Activated naive CD8-positive, alpha-beta T cell (primary cell): ENCODE results near the gene PPP1R14C.
"Not testable (repeated sequence)": the region's sequence is repeated elsewhere in the genome, so short reads cannot be mapped to it uniquely, and the experiment has no call there.

Experiments used
- H3K27ac Mint-ChIP-seq: one replicate; pipeline ENCODE4 v1.8.0; 2021; ENCODE audit warnings: mixed read lengths
- H3K27me3 Mint-ChIP-seq: one replicate; pipeline ENCODE4 v1.8.0; 2021; ENCODE audit warnings: mixed read lengths
- H3K36me3 Mint-ChIP-seq: one replicate; pipeline ENCODE4 v1.8.0; 2021; ENCODE audit warnings: mixed read lengths
- H3K4me1 Mint-ChIP-seq: one replicate; pipeline ENCODE4 v1.8.0; 2021; ENCODE audit warnings: low read depth, mixed read lengths
- H3K4me3 Mint-ChIP-seq: one replicate; pipeline ENCODE4 v1.8.0; 2021; ENCODE audit warnings: mild to moderate bottlenecking, mixed read lengths
- H3K9me3 Mint-ChIP-seq: one replicate; pipeline ENCODE4 v1.8.0; 2021; ENCODE audit warnings: low read depth, mixed read lengths

Gene PPP1R14C

DNA sequence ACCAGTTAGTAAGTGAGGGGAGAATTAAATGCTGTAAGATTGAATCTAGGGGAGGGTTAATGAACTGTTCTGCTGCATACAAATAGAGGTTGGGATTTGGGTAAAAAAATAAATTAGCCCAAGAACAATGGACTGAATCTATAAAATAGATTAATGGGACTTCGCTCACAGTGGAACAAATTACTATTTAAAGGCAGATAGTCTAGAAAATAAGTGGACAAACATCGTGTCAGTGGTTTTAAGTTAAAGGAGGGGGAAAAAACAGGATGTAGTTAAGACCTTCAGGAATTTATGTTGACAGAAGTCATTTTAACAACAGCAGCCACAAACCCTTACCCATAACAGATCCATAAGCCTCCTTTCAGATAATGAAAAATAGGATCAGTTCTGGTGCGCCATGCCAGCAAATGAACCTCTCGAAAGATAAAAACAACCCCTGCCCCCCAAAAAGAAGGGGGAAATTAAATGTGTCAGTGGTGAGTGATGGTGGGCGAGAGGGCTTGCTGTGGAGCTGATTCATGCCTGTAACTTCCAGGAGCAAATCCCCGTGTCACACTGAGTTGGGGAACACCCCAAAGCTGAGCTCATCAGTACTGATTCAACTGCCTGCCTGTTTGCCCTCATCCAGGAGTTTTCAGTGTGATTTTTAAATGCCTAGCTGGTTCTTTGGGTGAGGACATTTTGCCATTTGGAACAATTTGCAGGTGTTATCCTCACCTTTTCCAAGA is 86.8 kb downstream of the PPP1R14C start:
- H3K27me3 Mint-ChIP-seq = peaks cover 5% of the 10 kb centered on the region
- no peak overlapping the region for H3K27ac Mint-ChIP-seq
- peaks cover 5% of the 10 kb centered on the region for H3K36me3 Mint-ChIP-seq
- peaks cover 5% of the 10 kb centered on the region for H3K9me3 Mint-ChIP-seq
- H3K4me3 Mint-ChIP-seq = no peak overlapping the region
- H3K4me1 Mint-ChIP-seq = peaks cover 5% of the 10 kb centered on the region

DNA sequence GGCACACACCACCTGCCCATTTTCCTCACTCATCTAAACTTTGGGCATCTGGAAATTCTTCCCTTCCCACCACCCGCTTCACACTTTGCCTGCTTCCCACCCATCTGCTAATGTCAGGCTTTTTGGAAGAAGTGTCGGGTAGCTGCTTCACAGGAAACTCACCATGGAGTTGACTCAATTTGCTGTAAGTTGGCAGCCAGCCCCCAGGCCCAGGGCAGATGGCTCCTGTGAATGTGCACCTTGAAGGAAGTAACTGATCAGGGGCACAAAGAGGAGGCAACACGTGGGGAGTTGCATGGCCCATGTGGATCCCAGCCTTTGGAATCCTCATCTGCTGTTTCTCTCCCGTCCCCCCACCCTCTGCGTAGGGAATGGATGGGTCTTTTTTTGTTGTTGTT is 87.3 kb downstream of the PPP1R14C start:
- Mint-ChIP-seq H3K27me3 (peaks cover 5% of the 10 kb centered on the region), H3K36me3 (peaks cover 5% of the 10 kb centered on the region), H3K9me3 (peaks cover 5% of the 10 kb centered on the region), H3K27ac (no peak overlapping the region), H3K4me1 (peaks cover 6% of the 10 kb centered on the region), H3K4me3 (no peak overlapping the region)

DNA sequence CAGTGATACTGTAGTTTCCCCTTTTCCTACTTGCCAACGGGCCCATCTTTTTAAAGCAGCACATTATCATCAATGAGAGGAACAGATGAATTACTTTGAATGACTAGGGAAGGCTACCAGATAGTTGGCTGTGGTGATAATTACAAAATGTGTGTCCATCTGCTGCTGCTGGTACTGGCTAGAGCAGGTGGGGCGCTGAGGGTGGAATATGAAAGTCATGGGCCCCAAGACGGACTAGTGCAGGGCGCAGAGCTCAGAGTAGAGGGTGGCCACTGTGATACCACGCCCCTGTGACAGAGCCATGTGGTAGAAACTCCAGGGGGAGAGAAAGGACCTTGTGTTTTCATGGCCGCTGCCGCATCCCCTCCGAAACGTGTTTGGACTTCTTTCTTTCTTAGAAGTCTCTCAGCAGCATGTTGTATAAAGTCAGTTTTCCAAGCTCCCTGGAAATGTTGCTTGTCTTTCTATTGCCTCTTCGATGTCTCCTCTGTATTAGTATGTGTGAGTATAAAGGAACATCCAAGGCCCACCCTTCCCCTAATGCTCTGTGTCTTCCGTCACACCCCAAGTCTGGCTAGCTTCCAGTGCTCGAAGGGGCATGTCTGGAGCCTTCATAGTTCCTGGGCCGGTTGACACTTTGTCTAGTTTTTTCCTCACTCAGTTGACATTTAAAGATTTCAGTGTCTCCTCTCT is 88.1 kb downstream of the PPP1R14C start:
- H3K27me3 Mint-ChIP-seq = peaks cover 5% of the 10 kb centered on the region
- H3K27ac Mint-ChIP-seq = no peak overlapping the region
- peaks cover 8% of the 10 kb centered on the region for H3K4me1 Mint-ChIP-seq
- peaks cover 5% of the 10 kb centered on the region for H3K36me3 Mint-ChIP-seq
- H3K9me3 Mint-ChIP-seq = peaks cover 5% of the 10 kb centered on the region
- no peak overlapping the region for H3K4me3 Mint-ChIP-seq

DNA sequence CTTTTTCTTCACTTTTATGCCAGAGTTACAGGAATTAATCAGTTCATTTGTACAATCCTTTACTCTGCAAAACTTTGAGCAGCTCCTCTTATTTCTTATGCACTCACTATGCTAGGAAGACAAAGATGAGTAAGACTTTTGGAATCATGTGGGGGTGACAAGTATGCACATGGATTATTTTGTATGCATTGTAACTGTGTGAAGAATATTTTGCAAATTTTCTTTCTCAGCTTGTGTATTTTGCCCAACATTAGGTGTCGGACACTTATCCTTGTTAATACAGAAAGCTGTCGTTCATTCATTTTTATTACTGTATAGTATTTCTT is 88.6 kb downstream of the PPP1R14C start:
- Mint-ChIP-seq H3K4me1 (peaks cover 8% of the 10 kb centered on the region), H3K36me3 (peaks cover 5% of the 10 kb centered on the region), H3K9me3 (peaks cover 5% of the 10 kb centered on the region), H3K4me3 (no peak overlapping the region), H3K27me3 (peaks cover 5% of the 10 kb centered on the region), H3K27ac (no peak overlapping the region)

DNA sequence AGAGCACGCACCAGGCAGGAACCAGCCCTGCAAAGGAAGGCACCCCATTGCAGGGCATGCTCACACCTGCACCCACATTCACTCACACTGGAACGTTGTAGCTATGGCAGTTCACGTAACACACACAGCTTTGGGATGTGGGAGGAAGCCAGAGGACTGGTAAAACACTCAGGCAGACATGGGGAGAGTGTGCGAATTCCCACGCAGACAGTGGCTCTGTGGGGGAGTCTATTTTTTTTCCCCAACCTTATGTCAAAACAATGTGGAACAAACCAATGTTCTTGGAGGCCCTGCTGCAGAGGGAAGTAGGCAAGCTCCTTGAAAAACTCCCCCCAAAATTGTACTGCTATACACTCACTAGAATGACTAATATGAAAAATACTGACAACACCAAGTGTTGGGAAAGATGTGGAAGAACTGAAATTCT is 91.0 kb downstream of the PPP1R14C start:
- Mint-ChIP-seq H3K9me3 (peaks cover 5% of the 10 kb centered on the region), H3K4me3 (no peak overlapping the region), H3K27ac (no peak overlapping the region), H3K4me1 (peaks cover 8% of the 10 kb centered on the region), H3K36me3 (peaks cover 5% of the 10 kb centered on the region), H3K27me3 (no peaks in the 10 kb centered on the region)

DNA sequence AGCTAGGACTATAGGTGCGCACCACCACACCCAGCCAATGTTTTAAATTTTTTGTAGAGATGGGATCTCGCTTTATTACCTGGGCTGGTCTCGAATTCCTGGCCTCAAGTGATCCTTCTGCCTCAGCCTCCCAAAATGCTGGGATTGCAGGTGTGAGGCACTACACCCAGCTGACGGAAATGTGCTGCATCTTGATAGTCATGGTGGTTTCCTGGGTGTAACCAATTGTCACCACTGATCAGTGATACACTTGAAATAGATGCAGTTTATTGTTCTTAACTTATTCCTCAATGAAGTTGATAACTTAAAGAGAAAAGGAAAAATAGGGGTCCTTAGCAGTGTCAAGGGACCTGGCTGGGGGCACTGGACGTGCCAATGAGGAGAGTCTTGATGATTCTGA is 92.4 kb downstream of the PPP1R14C start:
- no peaks in the 10 kb centered on the region for H3K27me3 Mint-ChIP-seq
- no peak overlapping the region for H3K4me3 Mint-ChIP-seq
- H3K9me3 Mint-ChIP-seq = peaks cover 5% of the 10 kb centered on the region
- H3K4me1 Mint-ChIP-seq = peaks cover 8% of the 10 kb centered on the region
- peaks cover 8% of the 10 kb centered on the region for H3K36me3 Mint-ChIP-seq
- no peak overlapping the region for H3K27ac Mint-ChIP-seq

DNA sequence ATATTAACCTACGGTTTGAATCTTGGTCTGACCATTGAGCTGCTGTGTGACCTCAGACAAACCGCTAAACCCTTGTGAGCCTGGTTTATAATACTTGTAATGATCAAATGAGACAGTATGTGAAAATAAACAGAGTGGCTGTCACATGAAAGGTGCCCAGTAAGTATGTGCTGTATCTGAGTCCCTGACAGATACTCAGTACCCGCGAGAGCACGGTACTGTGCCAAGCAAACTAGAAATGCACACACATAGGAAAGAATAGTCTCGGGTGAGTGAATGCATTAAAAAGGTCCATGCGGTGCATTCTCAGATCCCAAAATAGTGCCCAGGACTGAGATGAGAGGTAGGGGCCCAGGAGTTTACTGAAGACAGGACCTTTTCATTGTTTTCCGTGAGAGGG is 93.3 kb downstream of the PPP1R14C start:
- H3K4me3 Mint-ChIP-seq = no peak overlapping the region
- H3K4me1 Mint-ChIP-seq = peaks cover 10% of the 10 kb centered on the region
- H3K36me3 Mint-ChIP-seq = peaks cover 8% of the 10 kb centered on the region
- no peak overlapping the region for H3K27ac Mint-ChIP-seq
- H3K9me3 Mint-ChIP-seq = peaks cover 5% of the 10 kb centered on the region
- H3K27me3 Mint-ChIP-seq = no peaks in the 10 kb centered on the region

DNA sequence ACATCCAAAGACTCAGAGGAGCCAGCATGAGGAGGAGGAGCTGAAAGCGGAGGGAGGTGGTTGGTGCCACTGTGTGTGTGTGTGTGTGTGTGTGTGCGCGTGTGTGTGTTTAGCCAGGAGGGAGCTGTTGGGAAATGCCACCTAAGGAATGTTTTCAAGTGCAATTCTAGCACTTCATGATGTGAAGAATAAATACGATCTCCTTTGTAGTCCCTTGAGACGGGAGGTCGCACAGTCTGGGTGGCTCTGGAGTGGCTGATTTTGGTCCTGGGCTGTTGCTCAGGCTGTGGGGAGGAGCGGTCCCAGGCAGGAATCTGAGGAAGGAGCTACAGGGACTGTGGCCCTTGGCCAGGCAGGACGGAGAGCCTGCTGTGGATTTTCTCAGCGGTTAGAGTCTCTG is 93.7 kb downstream of the PPP1R14C start:
- H3K4me3 Mint-ChIP-seq = no peak overlapping the region
- H3K9me3 Mint-ChIP-seq = peaks cover 5% of the 10 kb centered on the region
- H3K27ac Mint-ChIP-seq = no peak overlapping the region
- peaks cover 10% of the 10 kb centered on the region for H3K4me1 Mint-ChIP-seq
- H3K27me3 Mint-ChIP-seq = no peaks in the 10 kb centered on the region
- peaks cover 8% of the 10 kb centered on the region for H3K36me3 Mint-ChIP-seq

DNA sequence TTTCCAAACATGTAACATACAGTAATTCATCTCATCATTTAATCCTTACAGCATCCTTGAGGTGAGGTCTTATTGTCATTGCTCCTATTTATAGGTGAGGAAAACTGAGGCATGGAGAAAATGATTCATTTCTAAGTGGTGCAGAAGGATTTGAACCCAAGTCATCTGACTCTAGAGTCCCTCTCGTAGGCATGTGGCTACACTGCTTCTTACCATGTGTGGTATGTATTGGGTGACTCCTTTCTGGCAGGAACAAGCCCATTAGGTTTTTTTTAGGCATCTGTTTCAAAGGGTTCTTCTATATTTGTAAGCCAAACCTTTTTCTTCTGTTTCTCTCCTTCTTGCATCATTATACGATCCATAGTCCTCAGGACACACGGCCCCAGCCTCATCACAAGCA is 94.8 kb downstream of the PPP1R14C start:
- no peak overlapping the region for H3K4me3 Mint-ChIP-seq
- peaks cover 14% of the 10 kb centered on the region for H3K4me1 Mint-ChIP-seq
- H3K9me3 Mint-ChIP-seq = peaks cover 3% of the 10 kb centered on the region
- peaks cover 5% of the 10 kb centered on the region for H3K36me3 Mint-ChIP-seq
- H3K27me3 Mint-ChIP-seq = no peaks in the 10 kb centered on the region
- H3K27ac Mint-ChIP-seq = no peak overlapping the region

DNA sequence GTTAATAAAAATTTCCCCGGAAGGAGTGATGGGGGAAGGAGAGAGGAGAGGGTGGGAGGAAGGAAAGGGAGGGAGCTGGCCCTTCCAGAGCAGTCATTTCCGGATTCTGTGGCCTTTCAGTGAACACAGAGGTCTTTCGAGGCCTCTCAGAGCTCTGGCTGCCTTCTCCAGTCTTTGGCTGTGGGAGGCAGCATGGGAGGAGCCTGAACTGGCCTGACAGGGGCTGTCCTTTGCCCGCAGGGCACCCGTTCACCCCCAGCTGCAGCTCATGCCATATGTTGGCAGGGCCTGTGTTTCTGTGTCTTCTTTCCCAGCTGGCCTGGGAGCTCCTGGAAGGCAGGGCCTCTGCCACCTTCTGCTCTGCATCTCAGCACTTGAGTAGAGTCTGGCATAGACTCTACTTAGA is 95.5 kb downstream of the PPP1R14C start:
- H3K4me3 Mint-ChIP-seq = no peak overlapping the region
- H3K36me3 Mint-ChIP-seq = peaks cover 2% of the 10 kb centered on the region
- no peaks in the 10 kb centered on the region for H3K9me3 Mint-ChIP-seq
- H3K27me3 Mint-ChIP-seq = no peaks in the 10 kb centered on the region
- no peak overlapping the region for H3K27ac Mint-ChIP-seq
- H3K4me1 Mint-ChIP-seq = peaks cover 12% of the 10 kb centered on the region

DNA sequence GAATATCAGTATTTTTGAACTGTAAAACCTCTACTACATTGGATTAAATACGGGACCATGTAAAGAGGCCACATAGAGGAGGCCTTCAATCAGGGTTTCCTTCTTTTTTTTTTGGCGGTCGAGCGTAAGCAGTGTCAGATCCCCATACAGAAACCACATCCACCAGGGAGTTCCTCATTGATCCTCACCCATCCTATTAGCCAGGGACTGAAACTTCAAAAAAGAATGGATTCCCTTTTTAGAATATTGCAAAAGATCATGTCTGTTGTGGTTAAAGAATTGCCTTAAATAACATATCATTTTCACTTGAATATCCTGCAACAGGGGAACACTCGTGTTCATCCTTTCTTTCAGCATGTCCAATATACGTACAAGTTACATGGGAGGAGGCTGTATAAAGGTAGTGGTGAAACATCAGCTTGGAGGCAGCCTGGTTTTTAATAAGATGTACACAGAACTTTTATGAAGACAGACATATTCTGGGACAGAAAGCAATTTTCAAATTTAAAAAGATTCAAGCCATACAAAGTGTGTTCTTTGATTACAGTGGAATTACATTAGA is 96.1 kb downstream of the PPP1R14C start:
- Mint-ChIP-seq H3K4me1 (peaks cover 12% of the 10 kb centered on the region), H3K27me3 (no peaks in the 10 kb centered on the region), H3K4me3 (no peak overlapping the region), H3K9me3 (no peaks in the 10 kb centered on the region), H3K27ac (no peak overlapping the region), H3K36me3 (peaks cover 2% of the 10 kb centered on the region)

DNA sequence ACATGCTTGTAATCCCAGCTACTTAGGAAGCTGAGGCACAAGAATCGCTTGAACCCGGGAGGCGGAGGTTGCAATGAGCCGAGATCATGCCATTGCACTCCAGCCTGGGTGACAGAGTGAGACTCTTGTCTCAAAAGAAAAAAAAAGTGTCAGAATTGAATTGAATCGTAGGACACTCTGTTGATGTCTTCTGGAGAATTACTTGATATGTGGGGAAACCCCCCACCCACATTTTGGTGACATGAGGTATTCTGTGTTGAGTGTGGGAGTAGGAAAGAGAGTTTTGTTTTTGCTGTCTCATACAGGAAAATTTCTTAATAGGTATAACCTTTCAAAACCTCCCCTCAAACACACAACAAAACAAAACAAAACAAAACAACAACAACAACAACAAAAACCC is 98.9 kb downstream of the PPP1R14C start:
- peak overlapping the region; percentile 22 for H3K27ac Mint-ChIP-seq
- H3K27me3 Mint-ChIP-seq, H3K36me3 Mint-ChIP-seq, H3K9me3 Mint-ChIP-seq, H3K4me3 Mint-ChIP-seq, H3K4me1 Mint-ChIP-seq: not testable (repeated sequence)

DNA sequence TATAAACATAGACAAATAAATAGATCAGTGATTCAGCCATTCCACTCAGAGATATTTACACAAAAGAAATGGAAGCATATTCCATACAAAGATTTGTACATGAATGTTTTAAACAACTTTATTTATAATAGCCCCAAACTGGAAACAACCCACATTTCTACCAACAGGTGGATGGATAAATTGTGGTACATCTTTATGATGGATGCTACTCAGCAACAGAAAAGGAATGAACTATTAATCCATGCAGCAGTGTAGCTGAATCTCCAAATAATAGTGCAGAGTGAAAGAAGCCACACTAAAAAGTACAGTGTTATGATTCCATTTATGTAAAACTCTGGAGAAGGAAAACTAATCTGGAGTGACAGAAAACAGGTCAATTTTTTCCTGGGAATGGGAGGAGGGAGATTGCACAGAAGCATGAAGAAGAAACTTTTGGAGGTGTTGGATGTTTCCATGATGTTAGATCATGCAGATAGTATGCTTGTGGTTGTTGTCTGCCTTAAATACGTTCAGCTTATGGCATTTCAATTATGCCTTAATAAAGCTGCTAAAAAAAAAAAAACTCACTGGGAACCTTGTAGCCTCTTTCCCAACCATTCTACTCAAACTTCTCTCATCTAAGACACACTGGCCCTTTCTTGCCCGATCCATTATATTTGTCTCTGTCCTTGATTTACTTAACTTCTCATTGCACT is 100.9 kb downstream of the PPP1R14C start:
- Mint-ChIP-seq H3K36me3 (peaks cover 4% of the 10 kb centered on the region), H3K4me1 (peaks cover 9% of the 10 kb centered on the region)

DNA sequence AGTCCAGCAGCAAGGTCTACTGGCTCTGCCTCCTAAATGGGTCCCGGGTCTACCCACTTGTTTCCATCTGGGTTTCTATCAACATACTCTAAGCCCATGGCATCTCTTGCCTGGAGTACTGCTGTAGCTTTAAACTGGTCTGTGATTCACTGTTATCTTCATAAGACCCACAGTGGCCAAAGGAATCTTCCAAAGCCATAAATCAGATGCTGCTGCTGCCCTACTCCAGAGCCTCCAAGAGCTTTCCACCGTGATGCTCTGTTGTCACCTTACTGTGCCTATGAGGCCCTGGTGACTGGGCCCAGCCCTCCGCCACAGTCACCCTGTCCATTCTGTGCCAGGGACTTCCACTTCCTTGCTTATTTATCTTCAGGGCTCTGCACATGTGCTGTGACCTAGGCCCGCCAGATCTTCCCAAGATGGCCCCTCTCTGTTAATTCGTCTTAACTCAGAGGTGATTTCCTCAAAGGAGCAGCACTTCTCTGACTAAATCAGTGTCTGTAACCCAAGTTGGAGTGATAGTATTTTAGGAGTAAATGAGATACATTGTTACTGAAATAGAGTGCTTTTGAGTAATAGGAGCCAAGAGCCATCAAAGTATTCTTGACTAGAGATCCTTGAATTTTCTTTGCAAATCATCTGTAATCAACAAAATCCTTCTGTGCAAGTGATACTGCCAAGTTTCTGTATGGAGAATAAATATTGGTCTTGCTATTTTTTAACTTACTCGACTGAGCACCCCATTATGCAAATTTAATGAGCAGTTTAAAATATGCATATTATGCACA is 102.5 kb downstream of the PPP1R14C start:
- H3K9me3 Mint-ChIP-seq = peaks cover 6% of the 10 kb centered on the region

More for the DNA sequence above, 100.9 kb downstream of the PPP1R14C start:
- H3K27me3 Mint-ChIP-seq = no peaks in the 10 kb centered on the region
- no peak overlapping the region for H3K27ac Mint-ChIP-seq
- no peak overlapping the region for H3K4me3 Mint-ChIP-seq
- H3K9me3 Mint-ChIP-seq = peaks cover 6% of the 10 kb centered on the region

More for the DNA sequence above, 102.5 kb downstream of the PPP1R14C start:
- Mint-ChIP-seq H3K4me3 (no peak overlapping the region), H3K27ac (no peak overlapping the region), H3K36me3 (peaks cover 2% of the 10 kb centered on the region), H3K27me3 (no peaks in the 10 kb centered on the region), H3K4me1 (peaks cover 9% of the 10 kb centered on the region)
